ENCODE measurements around the gene LRRN2.

LRRN2 gene

GRCh38 chr1:204600203-204600602 is 85.3 kb downstream of the LRRN2 start:
- DNase-seq (ENCODE audit: low spot score), result no peak

DNA sequence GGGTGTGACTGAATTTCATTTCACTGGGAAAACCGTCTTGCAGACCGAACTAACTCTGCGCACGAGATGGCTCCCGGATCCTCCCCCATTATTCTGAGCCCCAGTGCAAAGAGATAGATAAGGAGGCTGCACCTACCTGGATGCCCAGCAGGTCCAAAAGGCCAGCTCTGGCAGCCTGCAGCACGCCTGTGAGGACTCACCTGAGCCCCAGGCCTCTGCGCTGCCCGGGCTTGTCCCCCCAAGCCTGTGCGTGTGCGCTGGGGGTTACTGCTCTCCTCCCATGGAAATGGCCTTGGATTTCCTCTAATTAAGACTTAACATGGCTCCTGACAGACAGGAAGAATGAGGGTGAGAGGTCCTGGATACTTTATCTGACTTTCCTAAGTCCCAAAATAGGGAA is 85.9 kb downstream of the LRRN2 start:
- no peak for DNase-seq (ENCODE audit: low spot score)

- DNase-seq (ENCODE audit: low spot score), result no peak
These were observed 86.4 kb downstream of the LRRN2 start for GRCh38 chr1:204599098-204599497.

GRCh38 chr1:204598319-204598969 is 87.1 kb downstream of the LRRN2 start:
- no peak for DNase-seq (ENCODE audit: low spot score)

DNA sequence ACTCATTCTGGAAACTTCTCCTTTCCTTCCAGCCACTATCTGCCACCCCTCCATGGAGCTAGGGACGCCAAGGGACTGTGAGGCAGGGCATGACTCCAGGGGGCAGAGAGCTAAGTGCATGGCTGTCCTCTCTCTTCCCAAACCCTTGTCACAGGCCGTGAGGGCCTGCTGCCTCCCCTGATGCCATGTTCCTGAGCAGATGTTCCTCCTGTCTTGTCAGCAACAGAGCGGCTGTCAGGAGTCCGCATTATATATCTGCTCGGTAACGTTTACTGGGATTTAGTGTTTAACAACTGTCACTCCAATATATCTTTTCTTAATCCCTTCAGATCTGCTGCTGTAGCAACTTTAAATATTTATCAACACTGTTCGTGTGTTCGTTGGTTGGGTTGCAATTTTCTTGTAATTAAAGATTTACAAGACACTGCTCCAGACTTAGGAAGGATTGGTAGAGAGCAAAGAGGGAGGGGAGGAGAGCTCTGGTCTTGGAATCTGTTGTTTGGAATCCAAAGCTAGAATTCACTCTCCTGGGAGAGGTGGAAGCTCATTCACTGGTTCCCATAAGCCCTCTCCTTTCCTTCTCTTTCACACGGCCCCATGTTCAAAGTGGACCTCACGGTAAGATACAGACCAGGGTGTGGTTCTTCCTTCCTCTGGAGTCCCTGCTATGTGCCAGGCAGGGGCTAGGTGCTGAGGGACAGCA is 93.1 kb downstream of the LRRN2 start:
- no peak for DNase-seq (ENCODE audit: low spot score)

GRCh38 chr1:204591473-204592090 is 94.0 kb downstream of the LRRN2 start:
- DNase-seq (ENCODE audit: low spot score), result no peak

- no peak for DNase-seq (ENCODE audit: low spot score)
These were observed 96.0 kb downstream of the LRRN2 start for GRCh38 chr1:204589409-204590038.

GRCh38 chr1:204588826-204589225 is 96.7 kb downstream of the LRRN2 start:
- DNase-seq (ENCODE audit: low spot score), result no peak

GRCh38 chr1:204587621-204588020 is 97.9 kb downstream of the LRRN2 start:
- DNase-seq (ENCODE audit: low spot score), result no peak

DNA sequence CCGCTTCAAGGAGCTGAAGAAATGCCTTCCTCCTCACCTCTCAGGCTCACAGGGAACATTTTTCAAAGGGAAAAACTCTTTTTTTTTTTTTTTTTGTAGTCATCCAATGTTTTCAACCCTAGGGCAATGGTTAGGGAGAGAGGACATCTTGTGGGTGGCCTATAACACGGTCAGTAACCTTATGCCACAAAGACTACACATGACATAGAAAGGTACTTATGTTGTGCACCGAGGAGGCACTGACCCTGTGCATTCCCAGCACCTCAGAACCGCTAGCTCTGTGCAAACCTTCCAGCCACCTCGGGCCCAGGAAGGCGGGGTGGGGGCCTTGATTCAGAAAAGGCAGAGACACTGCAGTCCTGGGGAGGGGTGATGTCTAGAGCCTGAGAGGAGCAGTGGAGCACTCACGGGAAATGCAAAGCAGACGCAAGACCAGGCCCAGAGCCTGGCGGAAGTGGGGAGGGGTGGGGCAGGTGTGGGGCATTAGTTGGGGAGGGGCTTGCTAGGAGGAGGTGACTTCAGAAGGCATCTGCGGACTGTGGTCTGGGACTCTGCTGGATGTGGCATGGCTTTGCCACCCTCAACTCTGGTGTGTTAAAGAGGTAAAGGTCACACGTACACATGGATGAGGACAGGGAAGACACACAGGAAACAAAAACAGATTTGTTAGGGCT is 100.7 kb downstream of the LRRN2 start:
- DNase-seq (ENCODE audit: low spot score), result peak; percentile 74

DNA sequence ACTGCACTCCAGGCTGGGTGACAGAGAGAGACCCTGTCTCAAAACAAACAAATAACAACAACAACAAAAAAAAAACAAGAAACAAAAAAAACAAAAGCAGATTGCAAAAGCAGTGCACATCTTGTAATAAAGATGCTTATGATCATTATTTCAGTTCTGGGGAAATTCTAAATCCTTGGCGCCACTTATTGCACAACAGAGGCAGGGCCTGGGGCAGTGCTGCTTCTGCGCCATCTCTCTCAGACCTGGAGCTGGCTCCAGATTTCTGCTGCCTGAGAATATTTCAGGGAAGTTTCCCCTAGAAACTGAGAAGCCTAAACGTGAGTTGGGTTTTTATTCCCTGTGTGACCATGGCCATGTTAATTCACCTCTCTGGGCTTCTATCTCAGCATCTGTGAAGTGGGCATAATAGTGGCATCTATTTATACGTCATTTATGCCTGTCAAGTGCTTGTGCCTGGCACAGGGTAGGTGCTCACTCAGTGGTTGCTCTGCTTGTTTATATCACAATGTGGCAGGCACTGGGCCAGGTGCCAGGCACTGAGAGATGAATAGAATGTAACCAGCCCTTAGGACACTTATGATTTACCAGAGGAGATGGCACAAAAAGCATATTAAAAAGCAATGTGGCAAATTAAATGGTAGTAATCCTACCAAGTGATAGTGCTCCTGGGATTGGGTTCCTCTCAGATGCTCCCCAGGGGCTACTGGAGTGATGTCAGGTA is 101.5 kb downstream of the LRRN2 start:
- DNase-seq (ENCODE audit: low spot score), result no peak

GRCh38 chr1:204581759-204582158 is 103.8 kb downstream of the LRRN2 start:
- DNase-seq (ENCODE audit: low spot score), result no peak

GRCh38 chr1:204580862-204581261 is 104.7 kb downstream of the LRRN2 start:
- no peak for DNase-seq (ENCODE audit: low spot score)

DNA sequence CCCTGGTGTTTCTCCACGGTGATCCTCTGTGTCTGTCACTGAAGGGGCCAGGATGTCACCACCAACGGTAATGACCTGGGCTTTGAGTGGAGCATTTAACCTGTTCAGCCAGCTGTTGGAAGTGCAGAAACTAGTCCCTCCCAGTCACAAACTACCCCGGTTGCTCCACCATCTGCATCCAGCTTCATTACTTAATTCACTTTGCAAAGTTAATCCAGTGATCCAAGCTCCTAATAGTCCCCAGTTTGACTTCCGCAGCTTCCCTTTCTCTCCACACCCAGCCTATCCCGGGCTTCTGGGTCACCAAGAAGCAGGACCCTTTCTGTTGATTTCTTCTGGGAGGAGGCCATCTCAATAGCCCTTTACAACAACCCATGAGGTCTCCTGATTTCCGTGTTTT is 105.9 kb downstream of the LRRN2 start:
- DNase-seq (ENCODE audit: low spot score), result no peak

DNA sequence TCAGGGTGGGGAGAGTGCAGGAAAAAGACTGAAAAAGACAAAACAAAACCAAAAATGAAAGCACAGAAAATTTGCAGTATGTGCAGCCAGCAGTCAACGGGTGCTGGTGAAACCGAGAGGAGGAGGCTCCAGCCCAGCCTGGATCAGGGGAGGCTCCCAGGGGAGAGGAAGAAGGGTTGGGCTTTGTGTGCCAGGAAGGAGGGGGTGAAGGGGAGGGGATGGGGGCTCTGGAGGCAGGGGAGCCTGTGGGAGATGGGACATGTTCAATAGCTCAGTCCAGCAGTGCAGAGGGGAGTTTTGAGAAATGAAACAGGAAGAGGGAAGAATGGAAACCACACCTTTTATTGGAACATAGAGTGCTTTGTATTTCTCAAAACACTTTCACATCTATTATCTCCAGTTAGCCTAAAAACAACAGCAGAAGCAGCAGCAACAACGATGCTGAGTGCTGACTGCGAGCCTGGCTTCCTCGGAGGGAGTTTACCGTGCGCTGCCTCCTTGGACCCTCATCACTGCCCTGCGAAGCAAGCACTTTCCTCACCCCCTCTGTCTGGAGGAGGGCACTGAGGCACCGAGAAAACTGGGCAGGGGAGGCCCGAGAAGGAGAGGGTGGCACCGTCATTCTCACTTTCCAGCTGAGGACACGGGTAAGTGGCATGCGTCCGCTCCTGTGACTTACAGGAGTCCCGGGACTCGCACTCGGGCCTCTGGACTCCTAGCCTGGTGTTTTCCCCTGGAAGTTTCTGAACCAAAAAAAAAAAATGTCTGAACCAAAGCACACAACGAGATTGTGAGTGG is 106.5 kb downstream of the LRRN2 start:
- peak; percentile 31 for DNase-seq (ENCODE audit: low spot score)

- no peak for DNase-seq (ENCODE audit: low spot score)
These were observed 107.6 kb downstream of the LRRN2 start for GRCh38 chr1:204577794-204578478.

GRCh38 chr1:204576422-204576821 is 109.1 kb downstream of the LRRN2 start:
- no peak for DNase-seq (ENCODE audit: low spot score)

DNA sequence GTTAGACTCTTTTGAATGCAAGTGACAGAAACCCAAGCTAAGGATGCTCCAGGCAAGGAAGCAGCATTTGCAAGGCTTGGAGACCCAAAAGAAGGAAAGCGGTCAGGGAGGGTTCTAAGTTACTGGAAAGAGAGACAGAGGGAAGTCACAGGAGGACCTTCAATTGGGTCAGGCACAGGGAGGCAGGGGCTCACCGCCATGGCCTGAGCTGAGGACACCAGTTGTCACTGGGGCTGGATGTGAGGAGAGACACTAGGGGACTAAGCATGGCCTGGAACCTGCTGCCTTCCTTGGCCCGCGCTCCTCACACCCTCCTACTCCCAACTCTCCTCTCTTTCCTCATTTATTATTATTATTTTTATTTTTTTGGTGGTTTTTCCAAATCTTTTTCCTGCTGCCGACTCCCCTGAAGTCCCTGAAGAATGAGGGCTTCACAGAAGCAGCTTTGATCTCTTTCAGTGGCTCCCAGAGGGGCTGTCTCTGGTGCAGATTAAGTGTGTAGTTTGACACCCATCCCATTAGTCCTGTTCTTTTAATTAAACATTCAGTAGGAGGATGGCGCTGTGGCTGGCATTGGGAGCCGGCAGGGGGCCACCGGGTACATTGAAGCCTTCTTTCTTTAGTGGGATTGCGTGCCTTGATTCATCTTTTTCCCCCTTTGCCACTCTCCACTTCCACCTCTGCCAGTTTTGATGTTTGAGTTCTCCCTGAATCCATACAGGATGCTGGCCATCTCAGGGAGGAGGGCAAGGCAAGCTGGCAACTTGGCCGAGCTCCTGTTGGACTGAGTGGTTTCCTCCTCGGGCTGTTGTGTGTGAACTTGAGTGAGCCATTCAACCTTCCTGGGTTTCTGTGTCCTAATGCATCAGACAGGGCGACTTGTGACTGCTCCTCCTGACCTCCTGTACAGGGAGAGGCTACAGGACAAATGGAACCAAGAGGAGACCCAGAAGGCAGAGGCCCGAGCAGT is 110.0 kb downstream of the LRRN2 start:
- no peak for DNase-seq (ENCODE audit: low spot score)

DNA sequence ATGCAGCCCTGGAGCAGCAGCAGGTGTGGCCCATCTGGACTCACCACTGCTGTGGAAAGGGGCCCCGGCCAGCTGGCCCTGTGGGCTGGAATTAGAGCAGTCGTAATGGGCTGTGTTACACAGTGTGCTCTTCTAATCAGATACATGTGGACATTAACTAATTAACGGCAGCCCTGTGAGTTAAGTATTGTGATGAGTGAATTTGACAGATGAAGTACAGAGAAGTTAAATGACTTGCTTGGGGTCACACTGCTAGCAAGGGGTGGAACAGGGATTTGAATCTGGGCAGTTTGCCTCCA is 110.7 kb downstream of the LRRN2 start:
- DNase-seq (ENCODE audit: low spot score), result no peak

Measured in NAMALWA (cell line).